Right forelimb (tissue), 1 donor: ENCODE data around the gene ELMO2.
A peak's percentile ranks its signal among the peaks of the same experiment; 100 is the strongest.

ENCODE experiments used
- DNase-seq: peaks from one replicate; pipeline ENCODE4 v3.0.0-alpha.2; 2018

ELMO2 gene

DNA sequence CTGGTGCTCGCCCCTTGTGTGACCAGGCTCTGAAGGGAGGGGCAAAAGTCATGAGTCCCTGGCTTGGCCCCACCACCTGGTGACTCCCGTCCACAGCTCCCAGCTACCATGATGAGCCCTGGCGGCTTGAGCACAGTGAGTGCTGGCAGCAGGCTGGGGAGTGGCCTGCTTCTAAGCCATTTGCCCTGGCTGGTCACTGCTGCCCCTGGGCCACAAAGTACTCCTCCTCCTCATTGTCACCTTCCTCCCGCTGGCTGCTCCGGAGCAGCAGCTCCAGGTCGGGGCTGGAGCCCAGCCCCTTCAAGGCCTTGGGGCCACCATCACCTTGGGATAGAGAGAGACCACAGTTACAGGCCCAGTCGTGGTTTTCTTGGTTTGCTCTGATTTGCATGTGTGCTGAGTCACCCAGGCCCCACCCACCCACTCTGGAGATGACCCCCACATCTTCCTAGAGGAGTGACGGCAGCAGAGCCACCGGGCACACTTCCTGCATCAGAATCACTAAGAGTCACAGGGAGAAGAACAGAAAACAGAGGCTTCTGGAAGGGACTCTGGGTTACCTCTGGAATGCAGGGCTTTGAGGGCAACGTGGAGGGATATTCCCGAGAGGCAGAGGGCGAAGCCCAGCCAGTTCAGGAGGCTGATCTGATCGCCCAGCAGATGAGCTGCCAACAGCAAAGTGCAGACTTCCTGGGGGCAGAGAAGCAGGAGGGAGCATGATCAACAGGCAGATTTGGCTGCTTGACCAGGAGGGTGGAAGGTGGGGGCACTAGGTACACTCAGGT, 56.0 kb downstream of the ELMO2 start:
- DNase-seq, result no peak

DNA sequence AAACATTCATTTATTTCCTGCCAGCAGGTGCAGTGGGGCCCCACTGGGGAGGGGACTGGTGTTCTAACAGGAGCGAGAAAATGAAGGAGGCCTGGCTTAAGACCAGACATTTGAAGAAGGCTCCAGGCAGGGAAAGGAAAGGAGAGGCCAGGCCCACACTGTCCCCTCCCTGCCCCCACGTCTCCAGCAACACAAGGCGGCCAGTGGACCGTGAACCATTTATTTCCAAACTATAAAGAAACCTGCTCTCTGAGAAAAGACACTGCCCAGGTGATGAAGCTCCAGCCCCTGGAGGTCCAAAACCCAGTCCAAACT, 56.7 kb downstream of the ELMO2 start:
- no peak for DNase-seq

DNA sequence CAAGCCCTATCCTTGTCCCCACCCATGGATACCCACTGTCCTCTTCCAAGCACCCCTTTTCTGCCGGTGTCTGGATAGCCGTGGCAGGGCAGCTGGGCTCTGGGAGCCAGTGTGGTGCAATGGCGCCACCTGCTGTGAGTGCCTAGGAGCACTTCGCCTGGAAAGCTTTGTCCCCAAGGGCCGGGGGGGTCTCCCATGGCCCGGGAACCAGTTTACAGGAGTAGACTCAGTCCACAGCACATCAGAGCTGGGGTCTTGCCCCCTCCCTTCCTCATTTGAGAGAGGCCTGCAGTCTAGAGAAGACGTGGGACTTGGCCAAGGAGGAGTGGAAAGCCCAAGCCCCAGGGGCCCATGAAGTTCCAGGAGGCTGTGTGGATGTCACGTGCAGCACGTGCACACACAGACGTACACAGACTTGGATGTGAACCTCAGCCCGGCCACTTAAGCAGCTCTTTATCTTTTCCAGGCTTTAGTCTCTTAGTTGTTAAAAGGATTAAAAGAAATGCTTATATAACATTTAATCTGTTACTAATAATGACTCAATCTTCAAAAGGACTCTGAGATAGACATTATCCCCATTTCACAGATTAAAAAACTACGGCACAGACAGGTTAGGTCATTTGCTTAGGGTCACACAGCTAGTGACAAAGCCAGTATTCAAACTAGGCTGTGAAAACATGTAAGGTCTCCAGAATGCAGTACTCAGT, 57.2 kb downstream of the ELMO2 start:
- DNase-seq, result peak; percentile 83

DNA sequence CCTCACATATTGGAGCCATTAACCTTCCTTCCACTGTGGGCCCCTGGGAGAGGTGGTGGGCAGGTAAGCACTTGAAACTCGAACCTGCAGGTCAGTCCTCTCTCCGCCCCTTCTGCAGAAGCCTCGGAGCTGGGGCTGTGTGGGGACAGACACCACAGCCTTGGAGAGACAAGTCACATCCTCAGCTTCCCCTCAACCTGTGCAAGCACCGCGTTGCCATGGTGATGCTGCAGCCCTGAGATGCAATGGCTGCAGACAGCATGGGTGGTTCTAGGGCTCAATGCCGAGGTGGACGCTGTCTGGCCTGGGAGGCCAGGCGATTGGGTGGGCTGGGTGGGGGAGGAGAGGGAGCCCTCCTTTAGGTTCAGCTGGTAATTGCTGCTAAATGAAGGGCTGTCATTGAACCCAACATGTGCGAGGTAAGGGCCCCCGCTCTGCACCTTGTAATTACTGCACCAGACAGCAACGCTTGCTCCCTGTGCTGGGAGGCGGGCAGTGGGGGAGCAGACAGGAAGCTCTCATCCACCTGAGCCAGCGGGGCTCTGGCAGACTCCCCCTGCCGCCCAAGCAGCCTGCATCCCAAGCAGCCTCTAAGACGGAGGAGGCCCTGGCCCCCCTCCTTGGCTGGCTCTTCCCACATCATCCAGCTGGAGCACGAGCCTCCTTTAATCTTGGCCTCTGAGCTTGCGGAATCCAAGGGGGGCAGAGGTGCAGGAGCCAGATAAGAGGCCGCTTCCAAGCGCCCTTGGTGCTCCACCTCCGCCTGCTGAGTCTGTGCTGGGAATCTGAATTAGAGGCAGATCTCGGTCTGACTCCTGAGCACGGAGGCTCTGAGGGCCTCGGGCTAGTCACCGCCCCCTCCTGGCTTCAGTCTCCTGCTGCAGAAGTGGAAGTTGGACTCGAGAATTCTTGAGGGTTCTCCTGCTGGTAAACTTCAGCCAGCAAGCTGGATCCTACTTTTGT, 58.3 kb downstream of the ELMO2 start:
- DNase-seq, result peak; percentile 69

DNA sequence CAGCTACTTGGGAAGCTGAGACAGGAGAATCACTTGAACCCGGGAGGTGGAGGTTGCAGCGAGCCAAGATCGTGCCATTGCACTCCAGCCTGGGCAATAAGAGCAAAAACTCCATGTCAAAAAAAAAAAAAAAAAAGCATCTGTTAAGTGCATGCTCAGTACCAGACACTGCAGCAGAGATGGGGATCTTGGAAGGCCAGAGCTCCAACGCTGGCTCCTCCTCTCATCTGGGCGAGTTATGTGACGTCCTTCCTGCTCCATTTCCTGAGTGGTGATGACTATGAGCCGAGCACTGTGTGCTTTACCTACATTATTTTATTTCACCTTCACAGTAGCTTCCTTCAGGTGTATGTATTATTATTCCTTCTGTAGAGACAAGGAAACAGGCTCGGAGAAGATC, 59.6 kb downstream of the ELMO2 start:
- DNase-seq, result no peak

DNA sequence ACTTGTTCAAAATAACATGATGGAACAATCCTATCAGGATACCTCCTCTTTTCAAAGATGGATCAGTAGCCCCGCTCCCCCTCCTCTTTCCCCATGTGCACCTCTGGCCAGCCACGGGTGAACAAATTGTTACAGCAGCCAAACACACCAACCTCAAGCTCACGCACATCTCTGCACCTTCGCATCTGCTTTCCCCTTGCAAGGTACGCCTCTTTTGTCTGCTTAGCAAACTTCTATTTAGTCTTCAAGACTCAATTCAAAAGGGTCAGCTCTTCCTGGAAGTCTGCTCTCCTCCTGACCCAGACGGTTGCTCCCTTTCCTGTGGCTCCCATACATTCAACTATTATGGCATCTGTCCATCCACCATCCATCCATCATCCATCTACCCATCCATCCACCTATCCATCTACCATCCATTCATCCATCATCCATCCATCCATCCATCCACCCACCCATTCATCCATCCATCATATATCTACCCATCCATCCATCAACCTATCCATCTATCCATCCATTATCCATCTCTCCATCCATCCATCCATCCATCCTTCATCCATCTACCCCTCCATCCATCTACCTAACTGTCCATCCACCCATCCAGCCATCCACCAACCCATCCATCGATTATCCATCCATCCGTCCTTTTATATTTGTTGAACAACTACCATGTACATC, 61.8 kb downstream of the ELMO2 start:
- DNase-seq, result no peak

DNA sequence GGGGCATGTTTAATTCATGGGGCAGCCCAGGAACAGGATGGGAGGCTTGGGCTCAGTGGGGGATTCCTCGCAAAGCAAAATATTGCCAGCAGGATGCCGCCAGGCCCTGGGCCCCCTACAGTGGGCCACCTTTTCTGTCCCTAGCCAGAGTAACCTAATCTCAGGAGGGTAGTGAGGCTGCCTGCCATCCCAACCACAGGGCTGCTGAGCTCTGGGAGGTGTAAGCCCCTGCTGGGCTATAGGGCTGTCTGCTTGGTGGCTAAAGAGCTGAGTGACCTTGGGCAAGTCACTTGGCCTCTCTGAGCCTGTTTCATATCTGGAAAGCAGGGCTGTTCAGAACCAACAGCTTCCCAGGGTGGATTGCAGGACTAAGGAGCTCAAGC, 62.4 kb downstream of the ELMO2 start:
- no peak for DNase-seq

DNA sequence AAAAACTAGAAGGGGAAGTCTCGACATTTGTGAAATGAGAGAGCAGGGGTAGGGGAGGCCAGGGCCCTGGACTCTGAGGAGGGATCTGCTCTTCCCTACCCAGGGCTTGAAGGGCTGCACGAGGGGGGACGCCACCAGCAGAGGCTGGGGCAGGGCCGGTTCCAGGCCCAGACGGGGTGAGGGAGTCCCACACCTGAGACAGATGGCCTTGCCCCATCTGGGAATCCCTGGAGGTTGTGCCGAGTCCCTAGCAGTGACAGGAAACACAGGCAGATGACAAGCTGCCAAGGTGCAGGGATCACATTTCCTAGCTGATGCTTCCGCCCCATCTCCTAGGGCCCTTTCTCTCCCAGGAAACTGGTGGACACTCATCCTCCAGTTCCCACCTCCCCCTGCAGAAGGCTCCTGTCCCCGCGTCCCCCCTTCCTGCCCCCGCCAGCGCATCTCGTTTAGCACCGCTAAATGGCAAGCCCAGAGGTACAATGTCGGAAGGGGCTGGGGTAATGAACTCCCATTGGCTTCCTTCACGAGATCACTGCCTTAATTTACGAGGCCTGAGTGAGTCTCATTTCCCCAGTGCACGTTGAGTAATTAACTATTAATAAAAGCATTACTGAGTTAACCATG, 63.0 kb downstream of the ELMO2 start:
- DNase-seq, result no peak

DNA sequence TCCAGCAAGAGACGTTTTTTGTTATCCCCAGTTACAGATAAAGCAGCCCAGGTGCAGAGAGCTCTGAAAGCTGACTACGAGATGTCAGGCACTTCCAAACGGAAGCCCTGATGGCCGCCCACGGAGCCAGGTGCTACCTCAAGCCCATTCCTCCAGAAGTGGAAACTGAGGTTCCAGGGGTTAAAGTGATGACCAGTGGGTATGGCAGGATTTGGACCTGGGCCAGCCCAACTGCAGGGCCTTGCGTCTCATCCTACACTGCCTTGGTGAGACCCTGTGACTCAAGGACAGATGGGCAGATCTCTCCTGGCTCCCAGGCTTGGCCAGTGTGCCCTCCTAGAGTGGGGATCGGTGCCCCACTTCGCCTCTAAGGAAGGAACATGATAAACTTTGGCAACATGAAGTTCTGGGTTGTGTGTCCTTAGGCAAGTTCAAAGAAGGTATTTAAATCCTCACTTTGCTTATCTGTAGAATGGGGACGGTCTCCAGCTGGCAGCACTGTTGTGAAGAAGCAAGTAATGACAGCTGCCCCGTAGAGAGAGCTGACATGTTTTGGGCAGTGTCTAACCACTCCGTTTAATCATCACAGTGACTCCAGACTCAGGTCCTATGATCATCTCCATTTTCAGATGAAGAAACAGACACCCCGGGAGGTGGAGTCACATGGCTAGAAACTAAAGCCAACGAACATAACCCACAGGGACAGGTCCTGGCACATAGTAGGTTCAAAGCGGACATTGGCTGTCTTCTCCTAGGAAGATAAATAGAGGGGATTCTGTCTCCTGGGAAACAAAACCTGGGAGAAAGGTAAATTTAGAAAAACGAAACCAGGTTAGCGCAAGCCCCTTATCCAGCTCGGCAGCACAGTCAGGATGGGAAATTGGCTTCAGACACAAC, 63.7 kb downstream of the ELMO2 start:
- DNase-seq, result no peak

DNA sequence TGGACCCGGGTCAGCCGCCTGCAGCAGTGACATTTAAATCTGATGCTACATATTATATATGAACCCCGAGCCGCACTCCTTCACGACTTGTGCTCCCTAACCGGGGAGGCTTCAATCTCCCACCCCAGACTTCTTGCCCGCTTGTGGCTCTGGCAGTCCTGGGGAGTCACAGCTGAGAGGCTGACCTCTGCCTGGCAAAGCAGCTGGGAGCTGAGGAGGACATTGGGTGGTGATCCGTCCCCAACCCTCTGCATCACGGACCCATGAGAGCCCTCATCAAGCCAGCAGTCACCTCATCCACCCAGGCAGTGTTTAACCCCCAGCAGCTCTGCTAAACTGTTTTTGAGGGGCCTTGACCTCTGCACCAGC, 64.4 kb downstream of the ELMO2 start:
- no peak for DNase-seq

DNA sequence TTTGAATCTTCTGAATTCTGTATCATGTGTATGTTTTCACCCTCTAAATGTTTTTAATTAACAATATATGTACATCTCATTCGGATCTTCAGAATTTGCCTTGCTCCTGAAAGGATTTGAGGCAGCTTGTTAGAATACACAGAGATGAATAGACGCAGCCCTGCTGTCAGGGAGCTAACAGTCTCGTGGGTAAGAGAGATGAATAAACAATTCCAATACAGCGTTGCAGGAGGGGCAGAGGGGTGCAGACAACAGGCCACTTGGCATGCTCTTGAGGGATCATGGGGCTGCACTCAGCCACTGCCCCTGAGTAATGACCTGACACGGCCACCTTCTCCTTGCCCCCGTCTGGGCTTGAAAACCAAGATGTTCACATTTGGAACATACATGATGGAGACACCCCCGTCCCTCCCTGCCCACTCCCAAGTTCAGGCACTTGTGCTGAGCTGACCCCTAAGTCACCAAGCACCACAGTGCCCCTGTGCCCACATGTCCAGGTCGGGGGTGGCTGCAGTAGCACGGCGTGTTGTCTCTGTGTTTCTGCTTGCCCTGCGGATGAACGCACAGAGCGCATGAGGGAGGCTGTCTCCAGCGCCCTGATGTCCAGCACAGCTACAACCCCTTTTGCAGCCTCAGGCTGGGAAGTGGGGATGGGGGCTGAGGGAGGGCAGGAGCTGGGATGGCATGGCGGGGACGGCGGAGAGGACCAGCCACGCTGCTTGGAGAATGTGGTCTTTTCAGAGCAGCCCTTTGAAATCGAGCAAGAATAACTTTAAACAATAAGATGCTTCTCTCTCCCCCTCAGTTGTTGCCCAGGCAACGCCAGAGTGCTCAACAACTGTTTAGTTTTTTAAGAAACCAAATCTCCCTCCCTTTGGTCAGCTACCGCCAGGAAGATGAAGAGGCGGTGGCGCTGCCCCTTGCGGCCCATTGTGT, 65.1 kb downstream of the ELMO2 start:
- no peak for DNase-seq

DNA sequence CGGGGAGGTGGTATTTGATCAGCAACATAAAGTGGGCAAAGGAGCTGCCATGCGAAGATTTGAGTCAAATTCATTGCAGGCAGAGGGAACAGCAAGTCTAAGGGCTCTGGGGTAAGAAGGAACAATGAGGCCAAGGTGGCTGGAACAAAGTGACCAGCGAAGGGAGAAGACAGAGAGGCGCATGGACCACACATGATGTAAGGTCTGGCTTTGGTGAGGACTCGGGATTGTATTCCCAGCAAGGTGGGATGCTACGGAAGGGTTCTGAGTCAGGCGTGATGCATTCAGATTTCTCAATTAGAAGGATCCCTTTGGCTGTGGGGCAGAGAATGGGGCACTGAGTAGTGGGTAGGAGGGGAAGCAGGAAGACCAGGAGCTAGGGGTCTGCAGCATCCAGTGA, 67.4 kb downstream of the ELMO2 start:
- no peak for DNase-seq

DNA sequence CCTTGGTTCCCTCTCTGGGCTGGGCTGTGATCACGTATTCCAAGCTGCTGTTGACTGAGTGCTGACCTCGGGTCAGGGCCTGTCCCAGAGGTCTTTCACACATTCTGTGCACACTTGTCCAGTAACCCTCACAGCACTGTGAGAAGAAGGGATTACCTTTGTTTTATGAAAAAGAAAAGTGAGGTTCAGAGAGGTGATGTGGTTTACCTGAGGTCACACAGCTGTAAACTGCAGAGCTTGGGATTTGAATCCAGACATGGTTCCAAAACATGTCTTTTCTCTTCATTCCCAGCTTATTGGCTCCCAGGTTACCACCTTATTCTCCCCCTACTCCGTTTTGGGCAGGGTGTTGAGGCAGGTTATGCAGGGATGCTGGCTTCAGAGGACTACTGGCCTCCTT, 69.7 kb downstream of the ELMO2 start:
- DNase-seq, result no peak

DNA sequence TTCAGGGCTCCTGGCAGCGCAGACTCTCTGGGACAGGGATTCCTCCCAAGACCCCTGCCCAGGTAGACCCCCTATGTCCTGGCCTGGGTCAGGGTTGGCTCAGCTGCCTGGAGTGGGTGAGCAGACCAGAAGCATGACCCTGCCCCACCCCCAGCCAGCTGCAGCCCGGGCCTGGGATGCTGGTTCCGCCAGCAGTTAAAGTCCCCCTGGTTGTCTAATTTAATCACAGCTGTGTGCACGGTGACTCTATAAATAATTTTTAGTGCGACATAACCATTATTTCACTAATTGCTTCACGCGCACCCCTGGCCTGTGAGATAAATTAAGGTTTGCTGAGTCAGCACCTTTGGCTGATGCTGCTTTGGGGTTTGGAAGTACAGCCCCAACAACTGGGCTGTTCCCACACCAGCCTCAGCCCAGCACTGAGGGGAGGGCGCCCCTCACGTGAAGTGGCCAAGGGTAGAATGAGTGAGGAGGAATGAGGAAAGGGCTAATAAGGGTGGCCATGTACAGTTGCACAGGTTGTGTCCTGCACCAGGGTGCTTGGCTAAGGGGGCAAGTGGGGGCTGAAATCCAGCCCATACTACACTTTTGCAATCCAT, 72.0 kb downstream of the ELMO2 start:
- no peak for DNase-seq

DNA sequence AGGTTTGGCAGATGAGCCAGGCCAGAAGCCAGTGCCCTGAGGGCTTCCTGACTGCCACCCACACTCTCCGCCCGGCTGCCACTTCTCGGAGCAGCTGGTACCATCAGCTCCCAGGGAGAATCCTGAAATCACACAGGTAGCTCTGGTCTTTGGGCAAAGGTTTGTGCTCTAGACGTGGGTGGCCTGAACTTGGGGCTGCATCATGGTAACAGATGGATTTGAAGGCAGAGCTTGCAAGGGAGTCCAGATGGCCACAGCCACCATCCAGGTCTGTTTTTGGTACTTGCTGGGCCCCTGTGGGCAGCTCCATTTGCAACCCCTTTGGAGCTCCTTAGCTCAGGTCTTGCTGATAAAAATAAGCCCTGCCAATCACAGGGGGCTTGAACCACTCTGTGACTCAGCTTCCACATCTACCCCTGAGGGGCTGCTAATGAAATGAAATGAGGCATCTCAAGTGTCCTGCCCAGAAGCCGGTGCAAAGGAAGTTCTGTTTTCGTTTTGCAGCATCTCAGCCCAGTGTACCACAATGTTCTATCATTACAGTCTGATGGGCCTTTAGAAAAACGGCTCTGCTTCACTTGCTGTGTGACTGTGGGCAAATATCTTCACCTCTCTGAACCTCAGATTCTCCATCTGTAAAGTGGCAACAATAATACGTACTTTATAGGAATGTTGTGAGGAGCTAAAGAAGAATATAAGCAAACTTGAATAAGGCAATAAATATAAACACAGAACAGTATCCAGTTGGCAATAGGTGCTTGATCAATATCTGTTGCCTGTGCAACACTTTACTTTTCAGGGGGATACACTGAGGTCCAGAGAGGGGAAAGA, 73.0 kb downstream of the ELMO2 start:
- no peak for DNase-seq

DNA sequence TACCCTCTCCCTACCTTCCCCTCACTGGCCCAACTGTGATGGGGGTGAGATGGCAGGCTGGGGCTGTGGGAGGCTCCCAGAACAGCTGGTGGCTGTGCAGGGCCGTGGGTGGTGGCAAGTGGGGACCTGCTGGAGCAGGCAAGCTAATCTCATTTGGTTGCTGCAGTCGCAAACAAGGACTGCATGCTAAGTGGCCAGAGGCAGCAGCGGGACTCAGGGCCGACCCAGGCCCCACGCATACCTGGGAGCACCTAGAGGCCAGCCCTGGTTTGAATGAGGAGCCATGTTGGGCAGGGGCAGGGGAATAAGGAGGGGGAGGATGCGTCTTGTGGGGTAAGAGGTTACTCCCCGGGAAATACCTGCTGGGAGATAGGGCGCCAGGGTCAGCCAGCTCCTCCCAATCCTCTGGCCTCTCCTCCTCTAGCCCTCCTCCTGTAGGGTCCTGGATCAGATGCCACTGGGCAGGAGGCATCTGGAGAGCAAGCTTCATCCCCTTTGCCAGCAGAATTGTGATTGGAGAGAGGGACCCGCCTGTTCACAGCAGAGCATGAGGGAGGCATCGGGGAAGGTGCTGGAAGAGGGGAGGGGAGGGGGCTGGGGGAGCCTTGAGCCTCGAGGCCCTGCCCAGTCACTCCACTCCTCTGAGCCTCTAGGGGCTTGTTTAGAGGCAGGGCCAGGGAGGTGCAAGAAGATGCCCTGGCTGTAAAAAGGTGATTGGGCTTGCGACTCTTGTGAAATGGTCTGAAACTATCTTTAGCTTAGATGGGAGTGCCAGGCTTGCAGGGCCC, 73.8 kb downstream of the ELMO2 start:
- no peak for DNase-seq

DNA sequence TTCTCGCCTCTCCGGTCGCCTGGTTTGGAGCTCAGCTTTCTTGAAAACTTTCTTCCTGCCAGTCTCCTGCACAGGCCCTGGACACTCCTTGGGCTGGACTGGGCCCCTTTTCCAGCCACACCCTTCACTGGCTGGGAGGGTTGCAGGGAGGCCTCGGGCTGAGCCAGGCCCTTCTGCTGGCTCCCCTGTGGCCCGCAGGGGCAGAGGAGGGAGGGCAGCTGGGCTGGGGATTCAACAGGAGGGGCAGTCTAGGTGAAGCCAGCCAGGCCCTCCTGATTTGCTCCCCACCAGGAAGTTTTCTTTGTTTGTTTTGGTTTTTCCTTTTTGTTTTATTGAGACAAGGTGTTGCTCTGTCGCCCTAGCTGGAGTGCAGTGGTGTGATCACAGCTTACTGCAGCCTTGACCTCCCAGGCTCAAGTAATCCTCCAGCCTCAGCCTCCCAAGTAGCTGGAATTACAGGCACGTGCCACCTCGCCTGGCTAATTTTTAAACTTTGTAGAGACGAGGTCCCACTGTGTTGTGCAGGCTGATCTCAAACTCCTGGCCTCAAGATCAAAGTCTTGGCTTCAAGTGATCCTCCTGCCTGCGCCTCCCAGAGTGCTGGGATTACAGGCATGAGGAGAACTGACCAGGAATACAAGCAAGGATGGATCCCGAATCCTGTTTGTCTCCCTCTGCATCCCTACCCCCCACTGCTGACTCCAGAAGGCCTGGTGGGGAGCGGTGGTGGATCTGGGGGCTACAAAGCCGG, 74.6 kb downstream of the ELMO2 start:
- DNase-seq, result no peak
